HEK293T (cell line): ENCODE measurements around the gene HADH.
A peak's percentile ranks its signal among the peaks of the same experiment; 100 is the strongest.

Experiments used
- CTCF ChIA-PET: fragments of 350-600 bp; formaldehyde crosslinking; extraction: SDS; loops from one replicate; lab custom pipeline; 2021; ENCODE audit warnings: antibody characterized with exemption, inconsistent platforms; lab: Yijun Ruan, JAX
- POLR2A ChIA-PET: fragments of 350-600 bp; formaldehyde crosslinking; extraction: SDS; loops from one replicate; lab custom pipeline; 2020; ENCODE audit warnings: antibody characterized with exemption, inconsistent platforms; lab: Yijun Ruan, JAX
- DNase-seq: peaks from one replicate; pipeline ENCODE4 v3.0.0; 2012; ENCODE audit warnings: mixed read lengths; ENCODE audit errors: extremely low spot score
- ARNT ChIP-seq: fragments of 450-650 bp; IDR thresholded peaks from 2 replicates; pipeline ENCODE4 v1.6.1; 2017; ENCODE audit warnings: mild to moderate bottlenecking
- BHLHE40 ChIP-seq: fragments of 450-650 bp; IDR thresholded peaks from 2 replicates; pipeline ENCODE4 v1.6.1; 2016; ENCODE audit warnings: mild to moderate bottlenecking, moderate library complexity, borderline replicate concordance
- CTBP1 ChIP-seq: fragments of 450-650 bp; IDR thresholded peaks from 2 replicates; pipeline ENCODE4 v1.6.1; 2016; ENCODE audit warnings: borderline replicate concordance
- ELF4 ChIP-seq: fragments of 450-650 bp; IDR thresholded peaks from 2 replicates; pipeline ENCODE4 v1.6.1; 2017; ENCODE audit warnings: antibody characterized with exemption
- FOXA1 ChIP-seq: fragments of 450-650 bp; IDR thresholded peaks from 2 replicates; pipeline ENCODE4 v1.6.1; 2016; ENCODE audit warnings: mild to moderate bottlenecking
- FOXK2 ChIP-seq: fragments of 450-650 bp; IDR thresholded peaks from 2 replicates; pipeline ENCODE4 v1.6.1; 2016; ENCODE audit warnings: mild to moderate bottlenecking
- FOXM1 ChIP-seq: fragments of 450-650 bp; IDR thresholded peaks from 2 replicates; pipeline ENCODE4 v1.6.1; 2017; ENCODE audit warnings: mild to moderate bottlenecking, borderline replicate concordance
- HDGF ChIP-seq: fragments of 450-650 bp; IDR thresholded peaks from 2 replicates; pipeline ENCODE4 v1.6.1; 2017; ENCODE audit warnings: antibody characterized with exemption, borderline replicate concordance
- L3MBTL2 ChIP-seq: fragments of 450-650 bp; conservative IDR thresholded peaks from 2 replicates; pipeline ENCODE4 v1.6.1; 2016; ENCODE audit warnings: mild to moderate bottlenecking
- LEF1 ChIP-seq: fragments of 450-650 bp; IDR thresholded peaks from 2 replicates; pipeline ENCODE4 v1.6.1; 2017; ENCODE audit warnings: mild to moderate bottlenecking, borderline replicate concordance
- NFRKB ChIP-seq: fragments of 450-650 bp; IDR thresholded peaks from 2 replicates; pipeline ENCODE4 v1.6.1; 2016; ENCODE audit warnings: mild to moderate bottlenecking, moderate library complexity
- PKNOX1 ChIP-seq: fragments of 450-650 bp; IDR thresholded peaks from 2 replicates; pipeline ENCODE4 v1.6.1; 2016
- SP1 ChIP-seq: fragments of 450-650 bp; IDR thresholded peaks from 2 replicates; pipeline ENCODE4 v1.6.1; 2017
- SUZ12 ChIP-seq: fragments of 450-650 bp; IDR thresholded peaks from 2 replicates; pipeline ENCODE4 v1.6.1; 2016; ENCODE audit warnings: mild to moderate bottlenecking
- TARDBP ChIP-seq: fragments of 450-650 bp; IDR thresholded peaks from 2 replicates; pipeline ENCODE4 v1.6.1; 2016
- ZNF384 ChIP-seq: fragments of 450-650 bp; IDR thresholded peaks from 2 replicates; pipeline ENCODE4 v1.6.1; 2016

HADH gene

GRCh38 chr4:108024085-108024877 lies 34.6 kb downstream of the HADH start:
- DNase-seq = no peak
- ChIA-PET POLR2A (no interaction called here), CTCF (no interaction called here)
- TF ChIP-seq ELF4 (no peak), ARNT (no peak), NFRKB (no peak), SP1 (no peak), BHLHE40 (no peak), FOXK2 (no peak)

- no peak for DNase-seq
- TF ChIP-seq FOXM1 (no peak), FOXK2 (no peak), ZNF384 (no peak), ARNT (no peak), FOXA1 (no peak), HDGF (no peak), TARDBP (no peak), NFRKB (no peak), L3MBTL2 (no peak), CTBP1 (no peak), PKNOX1 (no peak), SP1 (no peak), SUZ12 (no peak), ELF4 (no peak)
- POLR2A ChIA-PET = no interaction called here
- CTCF ChIA-PET = no interaction called here
Measured at GRCh38 chr4:108024878-108025165, 35.1 kb downstream of the HADH start.

GRCh38 chr4:108029016-108029720 lies 39.5 kb downstream of the HADH start:
- CTCF ChIA-PET = no interaction called here
- DNase-seq = no peak
- POLR2A ChIA-PET = no interaction called here
- TF ChIP-seq FOXM1 (no peak), L3MBTL2 (no peak), TARDBP (no peak), ELF4 (no peak)

DNA sequence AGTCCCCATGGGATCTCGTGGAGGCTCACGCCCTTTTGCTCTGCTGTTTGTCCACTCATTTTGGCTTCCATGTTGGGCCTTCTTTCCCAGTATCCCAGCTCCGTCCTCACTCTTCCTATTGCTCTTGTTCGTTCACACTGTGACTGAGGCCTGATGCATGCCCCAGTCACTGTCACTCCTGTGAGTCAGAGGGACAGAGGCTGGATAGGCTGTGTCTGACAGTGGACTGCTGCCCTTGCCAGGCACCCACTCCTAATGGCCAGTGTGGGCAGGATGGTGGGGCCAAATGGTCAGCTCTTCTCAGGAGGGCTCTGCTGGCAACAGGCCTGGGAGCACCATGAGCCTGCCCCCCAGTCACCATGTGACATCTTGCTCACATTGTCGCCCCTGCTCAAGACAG lies 40.0 kb downstream of the HADH start:
- CTCF ChIA-PET = interaction anchor here (0.5 to 0.6 kb wide), 2 partner anchors 469 to 908 kb away, joined by 3 to 4 read pairs; no protein-coding TSS in a partner anchor
- POLR2A ChIA-PET = no interaction called here

DNA sequence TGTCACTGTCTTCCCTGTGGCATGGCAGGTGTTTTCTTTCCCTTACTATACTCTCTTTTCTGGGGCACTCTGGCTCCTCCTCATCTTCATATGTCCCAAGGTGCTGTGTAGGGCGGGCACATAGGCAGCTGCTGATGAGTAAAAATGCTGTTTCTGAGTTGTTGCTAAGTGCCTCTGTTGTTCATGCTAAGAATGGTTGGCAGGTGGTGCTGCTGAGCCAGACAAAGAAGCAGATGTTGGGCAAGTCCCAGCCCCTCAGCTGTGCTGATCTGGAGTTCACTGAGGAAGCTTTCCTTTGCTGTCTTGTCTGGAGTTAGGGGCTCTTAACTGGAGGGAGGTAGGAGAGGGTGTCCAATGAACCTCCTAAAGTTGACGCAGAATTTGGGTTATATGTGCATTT lies 40.6 kb downstream of the HADH start:
- ChIA-PET CTCF (interaction anchor here (0.5 to 0.7 kb wide), 3 partner anchors 251 to 907 kb away, joined by 3 to 4 read pairs (median 3); no protein-coding TSS in a partner anchor), POLR2A (no interaction called here)
- no peak for TF ChIP-seq TARDBP
- TF ChIP-seq SP1 = no peak
- TF ChIP-seq ZNF384 = no peak
- no peak for TF ChIP-seq PKNOX1
- no peak for TF ChIP-seq FOXM1
- TF ChIP-seq L3MBTL2 = no peak
- no peak for TF ChIP-seq ARNT
- no peak for TF ChIP-seq SUZ12
- no peak for TF ChIP-seq FOXA1
- no peak for TF ChIP-seq BHLHE40
- no peak for TF ChIP-seq CTBP1
- TF ChIP-seq NFRKB = no peak
- DNase-seq = peak; percentile 43

More for the DNA sequence above, 40.0 kb downstream of the HADH start:
- no peak for TF ChIP-seq BHLHE40
- no peak for TF ChIP-seq LEF1
- TF ChIP-seq FOXK2 = no peak
- no peak for TF ChIP-seq ARNT
- no peak for TF ChIP-seq L3MBTL2
- no peak for TF ChIP-seq SP1
- TF ChIP-seq PKNOX1 = no peak
- TF ChIP-seq NFRKB = no peak
- no peak for TF ChIP-seq CTBP1
- no peak for TF ChIP-seq ELF4
- no peak for TF ChIP-seq ZNF384
- TF ChIP-seq FOXA1 = no peak
- DNase-seq = no peak

DNA sequence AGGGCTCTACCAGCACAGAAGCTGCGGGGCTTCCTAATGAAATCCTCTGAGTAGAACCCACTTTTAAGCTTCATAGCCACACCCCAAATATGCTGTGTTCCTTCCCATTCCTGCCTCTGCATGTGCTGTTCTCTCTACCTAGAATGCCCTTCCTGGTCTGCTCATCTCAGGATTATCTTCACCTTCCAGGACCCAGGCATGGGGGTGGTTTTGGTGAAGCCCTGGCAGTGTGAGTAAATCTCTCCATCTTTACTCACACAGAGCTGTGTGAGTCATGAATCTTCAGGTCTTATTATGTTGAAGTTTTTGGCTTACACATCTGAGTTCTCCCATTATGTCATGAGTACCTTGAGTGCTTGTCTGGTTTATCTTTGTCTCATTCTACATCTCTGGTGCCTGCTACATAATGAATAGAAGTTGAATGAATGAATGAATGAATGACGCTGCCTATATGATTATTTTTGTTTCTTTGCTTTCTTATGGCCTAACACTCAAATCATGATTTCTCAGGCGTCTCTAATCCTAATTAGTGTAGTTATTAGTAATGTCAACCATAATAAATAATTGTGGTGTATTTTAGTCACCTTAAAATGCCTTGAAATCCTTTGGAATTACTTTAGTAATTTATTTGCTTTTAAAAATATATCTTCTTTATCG lies 41.9 kb downstream of the HADH start:
- POLR2A ChIA-PET = no interaction called here
- no peak for DNase-seq
- TF ChIP-seq FOXA1 (no peak), ELF4 (no peak), NFRKB (no peak), FOXM1 (no peak), SUZ12 (no peak), SP1 (no peak), FOXK2 (no peak), CTBP1 (no peak), PKNOX1 (no peak), ARNT (no peak), HDGF (no peak), L3MBTL2 (no peak), TARDBP (no peak), ZNF384 (no peak), BHLHE40 (no peak), LEF1 (no peak)
- CTCF ChIA-PET = no interaction called here
